Loucy (cell line): ENCODE results near the gene BUB1B.
"Not testable (repeated sequence)": the region's sequence is repeated elsewhere in the genome, so short reads cannot be mapped to it uniquely, and the experiment has no call there.

Experiments
- H2AFZ ChIP-seq: fragments of 200-600 bp; sonication (generic); 2 replicates; pipeline ENCODE4 v1.6.0; 2016; ENCODE audit warnings: antibody characterized with exemption, mild to moderate bottlenecking, low read length, moderate library complexity
- H3F3A ChIP-seq: fragments of 200-600 bp; 2 replicates; pipeline ENCODE4 v1.6.0; 2016; ENCODE audit warnings: antibody characterized with exemption, low read depth, mild to moderate bottlenecking
- H3K27me3 ChIP-seq: fragments of 200-600 bp; sonication (generic); 2 replicates; pipeline ENCODE4 v1.6.1; 2014; ENCODE audit warnings: low read length, mild to moderate bottlenecking; ENCODE audit not compliant: insufficient read depth, poor library complexity, severe bottlenecking
- H3K36me3 ChIP-seq: fragments of 200-600 bp; sonication (generic); 2 replicates; pipeline ENCODE4 v1.6.1; 2016; ENCODE audit warnings: low read length; ENCODE audit not compliant: insufficient read depth
- H3K4me1 ChIP-seq: fragments of 200-600 bp; sonication (generic); 2 replicates; pipeline ENCODE4 v1.5.1; 2014; ENCODE audit warnings: low read length, mild to moderate bottlenecking; ENCODE audit not compliant: insufficient read depth, poor library complexity, severe bottlenecking
- H3K4me2 ChIP-seq: fragments of 200-600 bp; sonication (generic); 2 replicates; pipeline ENCODE4 v1.6.0; 2014; ENCODE audit warnings: antibody characterized with exemption, low read length, low read depth, mild to moderate bottlenecking; ENCODE audit not compliant: poor library complexity, severe bottlenecking
- H3K4me3 ChIP-seq: fragments of 200-600 bp; sonication (generic); 2 replicates; pipeline ENCODE4 v1.5.1; 2014; ENCODE audit warnings: low read length, mild to moderate bottlenecking, mixed read lengths; ENCODE audit not compliant: poor library complexity, severe bottlenecking
- H3K79me2 ChIP-seq: fragments of 200-600 bp; sonication (generic); 2 replicates; pipeline ENCODE4 v1.6.1; 2014; ENCODE audit warnings: low read length; ENCODE audit not compliant: insufficient read depth
- H3K9ac ChIP-seq: fragments of 200-600 bp; sonication (generic); 2 replicates; pipeline ENCODE4 v1.6.0; 2014; ENCODE audit warnings: mild to moderate bottlenecking, low read depth, low read length, moderate library complexity; ENCODE audit not compliant: poor library complexity, severe bottlenecking
- H3K9me2 ChIP-seq: fragments of 200-600 bp; sonication (generic); replicated peaks from 2 replicates; pipeline ENCODE4 v1.6.1; 2016; ENCODE audit warnings: low read depth, low read length, mixed read lengths
- H3K9me3 ChIP-seq: fragments of 200-600 bp; sonication (generic); 2 replicates; pipeline ENCODE4 v1.6.1; 2014; ENCODE audit warnings: mild to moderate bottlenecking, antibody characterized with exemption, low read length, low read depth; ENCODE audit not compliant: insufficient read depth
- H4K20me1 ChIP-seq: fragments of 200-600 bp; sonication (generic); 2 replicates; pipeline ENCODE4 v1.6.0; 2014; ENCODE audit warnings: antibody characterized with exemption, low read length, mild to moderate bottlenecking; ENCODE audit not compliant: insufficient read depth, poor library complexity, severe bottlenecking
- CTCF ChIP-seq: fragments of 200-600 bp; sonication (generic); conservative IDR thresholded peaks from 2 replicates; pipeline ENCODE4 v1.5.1; 2014; ENCODE audit warnings: mild to moderate bottlenecking, antibody characterized with exemption, low read length
- EZH2phosphoT487 ChIP-seq: fragments of 200-600 bp; IDR thresholded peaks from 2 replicates; pipeline ENCODE4 v1.6.1; 2018; ENCODE audit warnings: antibody characterized with exemption, mild to moderate bottlenecking, moderate library complexity, borderline replicate concordance

The BUB1B gene

GRCh38 chr15:40118473-40118872 is 42.4 kb upstream of the BUB1B start:
- TF ChIP-seq EZH2phosphoT487 (no peak), CTCF (no peak)
- Histone ChIP-seq H3K9me2 (no peaks in the 10 kb centered on the region), H2AFZ (peak overlapping the region; percentile 43; the same call in 1 of the 2 replicates), H3F3A (0 out of 2 replicates have a peak, but pooled peaks cover 3% of the 10 kb centered on the region), H3K36me3 (no peaks in the 10 kb centered on the region), H4K20me1 (no peaks in the 10 kb centered on the region), H3K9me3 (no peaks in the 10 kb centered on the region), H3K79me2 (no peaks in the 10 kb centered on the region), H3K27me3 (no peaks in the 10 kb centered on the region), H3K9ac (no peak overlapping the region), H3K4me1 (peaks cover 38% of the 10 kb centered on the region), H3K4me3 (peak overlapping the region; percentile 0), H3K4me2 (peak overlapping the region; percentile 44)

GRCh38 chr15:40121911-40122638 is 38.8 kb upstream of the BUB1B start:
- no peaks in the 10 kb centered on the region for H4K20me1 ChIP-seq
- H3K4me1 ChIP-seq: peaks cover 18% of the 10 kb centered on the region
- no peak overlapping the region for H3K4me2 ChIP-seq
- H2AFZ ChIP-seq: no peak overlapping the region
- H3K27me3 ChIP-seq: no peaks in the 10 kb centered on the region
- no peaks in the 10 kb centered on the region for H3K36me3 ChIP-seq
- H3K4me3 ChIP-seq: no peak overlapping the region
- H3K9me2 ChIP-seq: no peaks in the 10 kb centered on the region
- no peak overlapping the region for H3K9ac ChIP-seq
- TF ChIP-seq EZH2phosphoT487 (no peak), CTCF (no peak)
- H3K79me2 ChIP-seq: no peaks in the 10 kb centered on the region
- no peaks in the 10 kb centered on the region for H3F3A ChIP-seq
- H3K9me3 ChIP-seq: no peaks in the 10 kb centered on the region

DNA sequence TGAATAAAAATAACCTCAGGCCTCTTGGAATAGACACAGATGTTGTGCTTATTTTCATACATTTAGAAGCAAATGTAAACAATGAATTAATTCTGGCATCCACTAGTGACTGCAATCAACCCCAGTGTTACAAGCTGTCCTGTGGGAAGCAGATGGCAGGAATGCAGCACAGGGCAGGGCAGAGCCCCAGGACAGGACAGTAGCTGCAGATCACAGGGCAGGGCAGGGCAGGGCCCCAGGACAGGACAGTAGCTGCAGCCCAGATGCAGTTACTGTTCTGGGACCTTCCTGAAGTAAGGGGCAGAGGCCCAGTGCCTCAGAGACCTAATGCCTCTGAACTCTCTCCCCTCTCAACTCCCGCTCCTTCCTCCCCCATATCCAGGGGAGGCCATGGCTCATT is 37.9 kb upstream of the BUB1B start:
- H3K9me2 ChIP-seq, H3K9ac ChIP-seq, H4K20me1 ChIP-seq, H3K4me3 ChIP-seq, H3K27me3 ChIP-seq, H3K9me3 ChIP-seq, H3K36me3 ChIP-seq, H3K79me2 ChIP-seq, H3K4me2 ChIP-seq, H2AFZ ChIP-seq, H3F3A ChIP-seq: not testable (repeated sequence)
- peaks cover 12% of the 10 kb centered on the region for H3K4me1 ChIP-seq

- H3K9me2 ChIP-seq, H4K20me1 ChIP-seq, H3K27me3 ChIP-seq, H3K9me3 ChIP-seq, H3K4me2 ChIP-seq, H3K4me1 ChIP-seq, H2AFZ ChIP-seq, H3F3A ChIP-seq, H3K4me3 ChIP-seq, H3K36me3 ChIP-seq, H3K79me2 ChIP-seq, H3K9ac ChIP-seq: not testable (repeated sequence)
Observed at GRCh38 chr15:40123863-40124262, 37.0 kb upstream of the BUB1B start.

DNA sequence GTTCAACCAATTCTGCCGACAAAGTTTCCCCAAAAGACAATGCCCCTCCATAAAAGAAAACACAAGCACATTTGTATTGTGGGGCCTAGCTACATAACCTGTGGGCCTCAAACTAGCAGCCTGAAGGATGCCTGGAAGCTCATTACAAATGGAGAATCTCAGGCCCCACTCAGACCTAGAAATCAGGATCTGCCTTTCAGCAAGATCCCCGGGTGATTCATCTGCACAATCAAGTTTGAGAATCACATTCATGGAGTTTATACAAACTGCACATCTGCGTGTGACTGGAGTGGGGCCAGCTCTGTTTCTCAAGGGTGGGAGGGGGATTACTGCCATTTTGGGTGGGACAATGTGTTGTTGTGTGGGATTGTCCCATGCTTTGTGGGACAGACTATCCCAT is 36.5 kb upstream of the BUB1B start:
- not testable (repeated sequence) for H3K27me3 ChIP-seq, H2AFZ ChIP-seq, H3K4me2 ChIP-seq, H3F3A ChIP-seq, H3K9me2 ChIP-seq, H3K4me1 ChIP-seq, H3K4me3 ChIP-seq, H3K79me2 ChIP-seq, H3K36me3 ChIP-seq, H3K9me3 ChIP-seq, H4K20me1 ChIP-seq, H3K9ac ChIP-seq

DNA sequence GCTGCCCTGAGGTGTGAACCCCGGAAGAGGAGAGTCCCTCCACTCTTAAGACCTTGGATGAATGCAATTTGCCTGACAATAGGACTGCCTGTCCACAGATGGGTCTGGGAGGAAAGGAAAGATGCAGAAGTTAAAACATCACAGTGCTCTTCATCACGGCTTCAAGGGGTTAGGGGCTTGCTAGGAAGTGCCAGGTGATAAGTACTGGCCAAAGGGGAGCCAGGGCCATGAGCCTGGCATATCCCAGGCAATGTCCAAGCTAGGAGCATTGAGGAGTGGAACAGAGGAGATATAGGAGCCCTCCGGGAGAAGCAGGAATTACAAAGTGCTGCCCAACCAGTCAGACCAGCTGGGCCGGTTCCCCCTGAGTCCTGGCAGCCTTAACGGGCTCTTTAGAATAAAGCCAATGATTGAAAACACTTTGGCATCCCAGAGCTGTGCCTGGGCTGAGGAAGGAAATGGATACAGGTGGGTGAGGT is 36.0 kb upstream of the BUB1B start:
- not testable (repeated sequence) for H3K9ac ChIP-seq, H2AFZ ChIP-seq, H3K4me2 ChIP-seq, H4K20me1 ChIP-seq, H3K27me3 ChIP-seq, H3K4me1 ChIP-seq, H3K36me3 ChIP-seq, H3K4me3 ChIP-seq, H3K9me3 ChIP-seq, H3F3A ChIP-seq, H3K79me2 ChIP-seq, H3K9me2 ChIP-seq
